ENCODE results near the gene PLXNA4. TPM values are rescaled to one million over a fixed set of nuclear protein-coding genes. Genes with fewer than 3 reads are reported as not detected.
A peak's percentile ranks its signal among the peaks of the same experiment; 100 is the strongest.

The PLXNA4 gene
- total and polyA plus RNA-seq, 2 experiments from 2014 or later, result 7.3 to 33.3 TPM

DNA sequence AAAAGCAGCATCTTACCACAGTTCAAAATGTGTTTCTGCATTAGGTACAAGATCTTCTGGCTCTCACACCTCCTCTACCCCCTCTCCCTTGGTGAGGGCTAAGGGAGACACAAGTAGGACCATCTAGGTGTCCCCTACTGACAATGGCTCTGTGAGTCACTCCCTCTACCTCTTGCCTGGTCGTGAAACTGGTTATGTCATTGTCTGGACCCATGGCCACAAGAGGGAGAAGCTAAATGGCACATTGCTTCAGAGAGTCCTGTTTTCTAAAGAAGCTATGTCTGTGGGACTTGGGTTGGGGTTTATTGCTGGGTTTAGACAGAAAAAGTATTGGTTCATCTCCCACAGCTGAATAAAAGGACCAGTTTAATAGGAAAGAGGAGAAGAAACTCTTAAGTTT lies 4.0 kb upstream of the PLXNA4 start:
- H3K4me3 ChIP-seq, result no peak overlapping the region
- no peaks in the 10 kb centered on the region for H3K4me1 ChIP-seq (ENCODE audit: low read depth)
- H3K36me3 ChIP-seq, result no peaks in the 10 kb centered on the region
- DNase-seq (ENCODE audit: low read depth in 1 of 2, low spot score in 1 of 2), result no peak
- H3K9me3 ChIP-seq (ENCODE audit: low read depth), result no peaks in the 10 kb centered on the region
- TF ChIP-seq, protein P1, sequence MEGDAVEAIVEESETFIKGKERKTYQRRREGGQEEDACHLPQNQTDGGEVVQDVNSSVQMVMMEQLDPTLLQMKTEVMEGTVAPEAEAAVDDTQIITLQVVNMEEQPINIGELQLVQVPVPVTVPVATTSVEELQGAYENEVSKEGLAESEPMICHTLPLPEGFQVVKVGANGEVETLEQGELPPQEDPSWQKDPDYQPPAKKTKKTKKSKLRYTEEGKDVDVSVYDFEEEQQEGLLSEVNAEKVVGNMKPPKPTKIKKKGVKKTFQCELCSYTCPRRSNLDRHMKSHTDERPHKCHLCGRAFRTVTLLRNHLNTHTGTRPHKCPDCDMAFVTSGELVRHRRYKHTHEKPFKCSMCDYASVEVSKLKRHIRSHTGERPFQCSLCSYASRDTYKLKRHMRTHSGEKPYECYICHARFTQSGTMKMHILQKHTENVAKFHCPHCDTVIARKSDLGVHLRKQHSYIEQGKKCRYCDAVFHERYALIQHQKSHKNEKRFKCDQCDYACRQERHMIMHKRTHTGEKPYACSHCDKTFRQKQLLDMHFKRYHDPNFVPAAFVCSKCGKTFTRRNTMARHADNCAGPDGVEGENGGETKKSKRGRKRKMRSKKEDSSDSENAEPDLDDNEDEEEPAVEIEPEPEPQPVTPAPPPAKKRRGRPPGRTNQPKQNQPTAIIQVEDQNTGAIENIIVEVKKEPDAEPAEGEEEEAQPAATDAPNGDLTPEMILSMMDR (IDR thresholded peaks at IDR 0.05; ENCODE audit: low read depth, low read length), result no peak
- H3K27ac ChIP-seq, result no peak overlapping the region
- peaks cover 72% of the 10 kb centered on the region for H3K27me3 ChIP-seq

DNA sequence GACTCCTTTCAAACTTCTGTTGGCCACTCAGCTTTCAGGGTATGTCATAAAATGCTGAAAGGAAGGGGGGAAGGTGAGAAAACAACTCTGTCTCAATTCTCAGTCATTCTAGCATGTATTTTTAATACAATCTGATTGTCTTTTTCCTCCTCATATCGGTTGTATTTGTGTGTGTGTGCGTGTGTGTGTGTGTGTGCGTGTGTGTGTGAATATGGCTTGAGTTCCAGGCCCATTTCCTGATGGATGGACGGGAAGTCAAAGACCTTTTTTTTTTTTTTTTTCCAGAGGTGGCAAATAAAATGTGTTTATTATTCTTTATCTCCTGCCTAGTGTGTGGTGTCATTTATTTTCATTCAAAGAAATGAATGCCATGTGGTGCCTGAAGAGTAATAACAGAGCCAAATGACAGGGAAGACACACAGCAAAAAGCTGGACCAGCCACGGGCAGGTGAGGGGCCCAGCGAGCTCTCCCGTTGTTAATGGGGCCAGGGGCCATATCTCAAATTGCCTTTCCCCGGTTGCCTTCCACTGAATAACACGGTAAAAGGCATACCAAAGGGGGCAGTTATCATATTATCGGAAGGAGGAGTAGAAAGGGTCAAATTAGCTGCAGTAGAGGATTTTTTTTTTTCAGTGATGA lies 3.1 kb upstream of the PLXNA4 start:
- TF ChIP-seq, protein P1 (IDR thresholded peaks at IDR 0.05; ENCODE audit: low read depth, low read length), result no peak
- peaks cover 8% of the 10 kb centered on the region for H3K4me1 ChIP-seq (ENCODE audit: low read depth)
- H3K36me3 ChIP-seq, result no peaks in the 10 kb centered on the region
- no peak for DNase-seq (ENCODE audit: low read depth in 1 of 2, low spot score in 1 of 2)
- no peak overlapping the region for H3K4me3 ChIP-seq
- peaks cover 74% of the 10 kb centered on the region for H3K27me3 ChIP-seq
- H3K9me3 ChIP-seq (ENCODE audit: low read depth), result no peaks in the 10 kb centered on the region
- H3K27ac ChIP-seq, result no peak overlapping the region

DNA sequence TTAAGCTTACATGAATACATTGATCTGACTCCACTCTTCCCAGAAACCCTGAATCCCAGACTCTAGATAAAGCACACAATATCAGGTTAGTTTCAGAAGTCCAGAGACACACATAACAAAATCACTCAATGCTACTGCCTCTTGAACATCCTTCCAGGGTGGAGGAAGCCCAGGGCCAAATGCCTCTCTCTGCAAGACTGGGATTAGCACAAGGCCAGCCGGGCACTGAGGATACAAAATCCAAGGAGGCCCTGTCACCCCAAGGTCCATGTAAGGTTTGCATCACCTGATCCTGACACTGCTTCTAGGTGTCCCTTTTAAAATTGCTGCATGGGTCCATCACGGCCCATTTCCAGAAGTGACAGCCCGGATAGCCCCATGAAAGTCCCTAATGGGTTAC lies 2.6 kb upstream of the PLXNA4 start:
- TF ChIP-seq, protein P1 (IDR thresholded peaks at IDR 0.05; ENCODE audit: low read depth, low read length), result no peak
- no peaks in the 10 kb centered on the region for H3K36me3 ChIP-seq
- H3K4me1 ChIP-seq (ENCODE audit: low read depth), result peaks cover 13% of the 10 kb centered on the region
- no peak overlapping the region for H3K27ac ChIP-seq
- H3K9me3 ChIP-seq (ENCODE audit: low read depth), result no peaks in the 10 kb centered on the region
- H3K27me3 ChIP-seq, result peaks cover 77% of the 10 kb centered on the region
- H3K4me3 ChIP-seq, result no peak overlapping the region
- DNase-seq (ENCODE audit: low read depth in 1 of 2, low spot score in 1 of 2), result no peak

DNA sequence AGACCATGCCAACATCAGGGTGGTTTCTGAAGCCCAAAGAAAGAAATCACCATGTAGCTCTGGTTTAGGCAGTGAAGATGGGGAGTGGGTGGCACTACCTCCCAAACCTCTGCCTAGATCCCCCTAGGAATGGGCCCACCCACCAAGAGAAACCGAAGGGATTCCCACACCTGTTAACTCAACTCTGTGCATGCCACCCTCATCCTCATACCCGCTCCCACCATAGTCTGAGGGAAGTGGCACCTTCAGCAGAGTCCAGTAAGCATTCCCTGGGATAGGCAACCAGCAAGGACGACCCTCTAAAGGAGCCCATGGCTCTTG lies 1.7 kb upstream of the PLXNA4 start:
- TF ChIP-seq, protein P1 (IDR thresholded peaks at IDR 0.05; ENCODE audit: low read depth, low read length), result no peak
- H3K27me3 ChIP-seq, result peaks cover 77% of the 10 kb centered on the region
- H3K4me1 ChIP-seq (ENCODE audit: low read depth), result peaks cover 13% of the 10 kb centered on the region
- H3K27ac ChIP-seq, result no peak overlapping the region
- H3K9me3 ChIP-seq (ENCODE audit: low read depth), result no peaks in the 10 kb centered on the region
- H3K36me3 ChIP-seq, result no peaks in the 10 kb centered on the region
- no peak overlapping the region for H3K4me3 ChIP-seq
- no peak for DNase-seq (ENCODE audit: low read depth in 1 of 2, low spot score in 1 of 2)

DNA sequence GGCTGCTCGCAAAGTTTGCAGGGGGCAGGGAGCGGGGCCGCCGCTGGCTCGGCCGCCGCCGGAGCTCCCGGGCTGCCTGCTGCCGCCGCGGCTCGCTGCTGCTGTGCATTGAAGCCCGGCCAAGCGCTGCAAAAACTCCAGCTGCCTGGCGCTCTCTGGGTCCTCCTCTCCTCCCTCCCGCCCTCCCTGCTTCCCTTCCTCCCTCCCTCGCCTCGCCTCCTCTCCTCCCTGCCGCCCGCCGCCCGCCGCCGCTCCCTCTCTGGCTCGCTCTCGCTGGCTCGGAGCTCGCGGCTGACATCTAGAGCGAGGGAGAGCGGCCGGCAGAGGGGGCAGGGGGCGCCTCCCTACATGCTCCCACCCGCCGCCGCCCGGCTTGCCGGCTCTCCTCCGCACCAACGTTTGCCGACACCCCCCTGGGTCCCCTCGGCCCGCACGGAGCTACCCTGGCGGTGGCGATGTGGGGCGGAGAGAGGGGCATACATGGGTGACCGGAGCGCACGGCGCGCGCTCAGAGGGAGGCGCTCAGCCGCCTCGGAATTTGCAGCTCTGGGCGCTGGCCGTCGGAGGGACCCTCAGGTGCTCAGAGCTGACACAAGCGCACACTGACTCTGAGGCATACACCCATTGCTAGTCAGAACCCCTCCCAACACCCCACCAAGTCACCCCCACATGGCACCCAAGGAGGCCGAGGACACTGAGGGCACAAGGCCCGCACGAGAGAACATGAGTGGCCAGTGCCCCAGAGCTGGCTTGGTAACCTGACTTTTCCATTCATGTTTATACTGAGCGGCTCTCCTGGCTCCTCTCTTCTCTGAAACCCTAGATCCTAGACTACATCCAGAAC lies 1.2 kb upstream of the PLXNA4 start:
- H3K36me3 ChIP-seq, result no peaks in the 10 kb centered on the region
- H3K27me3 ChIP-seq, result peaks cover 77% of the 10 kb centered on the region
- H3K4me1 ChIP-seq (ENCODE audit: low read depth), result peaks cover 13% of the 10 kb centered on the region
- no peak overlapping the region for H3K27ac ChIP-seq
- H3K4me3 ChIP-seq, result peak overlapping the region; percentile 67
- no peaks in the 10 kb centered on the region for H3K9me3 ChIP-seq (ENCODE audit: low read depth)
- TF ChIP-seq, protein P1 (IDR thresholded peaks at IDR 0.05; ENCODE audit: low read depth, low read length), result peak; percentile 18
- DNase-seq (ENCODE audit: low read depth in 1 of 2, low spot score in 1 of 2), result peak; percentile 90 to 91
